Trophoblast cell (in vitro differentiated cells and primary cell): Measurements from ENCODE around the gene CCL28.

ENCODE experiments used
- DNase-seq, 2 donors: peaks; one replicate each; pipeline ENCODE4 v3.0.0-alpha.2; 2016
- H2AFZ ChIP-seq: 2 replicates; pipeline ENCODE4 v1.6.1; 2013; ENCODE audit warnings: low read length, moderate library complexity, mild to moderate bottlenecking; ENCODE audit not compliant: insufficient read depth, poor library complexity
- H2AK5ac ChIP-seq: 2 replicates; pipeline ENCODE4 v1.6.1; 2013; ENCODE audit warnings: mild to moderate bottlenecking, low read length
- H2BK120ac ChIP-seq: 2 replicates; pipeline ENCODE4 v1.6.1; 2013; ENCODE audit warnings: low read length, mild to moderate bottlenecking, moderate library complexity; ENCODE audit not compliant: insufficient read depth, poor library complexity
- H2BK12ac ChIP-seq: 2 replicates; pipeline ENCODE4 v1.6.1; 2013; ENCODE audit warnings: mild to moderate bottlenecking, low read length, moderate library complexity
- H2BK5ac ChIP-seq: 2 replicates; pipeline ENCODE4 v1.6.1; 2013; ENCODE audit warnings: low read length, low read depth, moderate library complexity, mild to moderate bottlenecking; ENCODE audit not compliant: poor library complexity
- H3K14ac ChIP-seq: 2 replicates; pipeline ENCODE4 v1.6.1; 2013; ENCODE audit warnings: mild to moderate bottlenecking, low read length
- H3K18ac ChIP-seq: 2 replicates; pipeline ENCODE4 v1.6.1; 2013; ENCODE audit warnings: mild to moderate bottlenecking, low read length
- H3K23ac ChIP-seq: 2 replicates; pipeline ENCODE4 v1.6.1; 2013; ENCODE audit warnings: low read length
- H3K27ac ChIP-seq: 2 replicates; pipeline ENCODE4 v1.5.1; 2013; ENCODE audit warnings: low read depth, mild to moderate bottlenecking, inconsistent platforms, low read length, moderate library complexity
- H3K27me3 ChIP-seq: 2 replicates; pipeline ENCODE4 v1.6.1; 2013; ENCODE audit warnings: inconsistent platforms, mild to moderate bottlenecking, low read length, moderate library complexity; ENCODE audit not compliant: insufficient read depth
- H3K36me3 ChIP-seq, 2 experiments: 1 replicate in 1 of 2; 2 replicates in 1 of 2; pipeline ENCODE4 v1.6.1; 2013; ENCODE audit warnings: low read length in 2 of 2, mild to moderate bottlenecking in 2 of 2, moderate library complexity in 1 of 2; ENCODE audit not compliant: insufficient read depth in 2 of 2, control insufficient read depth in 1 of 2
- H3K4ac ChIP-seq: 2 replicates; pipeline ENCODE4 v1.6.1; 2013; ENCODE audit warnings: low read depth, mild to moderate bottlenecking, low read length, moderate library complexity
- H3K4me1 ChIP-seq, 2 experiments: 1 replicate in 1 of 2; 2 replicates in 1 of 2; pipeline ENCODE4 v1.6.1; 2013; ENCODE audit warnings: low read length in 2 of 2, mild to moderate bottlenecking in 2 of 2, moderate library complexity in 1 of 2; ENCODE audit not compliant: insufficient read depth in 2 of 2, control insufficient read depth in 1 of 2
- H3K4me2 ChIP-seq: 2 replicates; pipeline ENCODE4 v1.6.1; 2013; ENCODE audit warnings: inconsistent platforms, mild to moderate bottlenecking, low read length, moderate library complexity
- H3K4me3 ChIP-seq: 2 replicates; pipeline ENCODE4 v1.5.1; 2013; ENCODE audit warnings: mild to moderate bottlenecking, low read depth, low read length, inconsistent platforms
- H3K79me1 ChIP-seq: one replicate; pipeline ENCODE4 v1.6.1; 2013; ENCODE audit warnings: low read length
- H3K79me2 ChIP-seq: 2 replicates; pipeline ENCODE4 v1.6.1; 2013; ENCODE audit warnings: low read length, mild to moderate bottlenecking; ENCODE audit not compliant: control insufficient read depth, insufficient read depth, poor library complexity
- H3K9ac ChIP-seq: 2 replicates; pipeline ENCODE4 v1.6.1; 2013; ENCODE audit warnings: mild to moderate bottlenecking, low read length
- H3K9me3 ChIP-seq: 2 replicates; pipeline ENCODE4 v1.6.1; 2013; ENCODE audit warnings: low read depth, mild to moderate bottlenecking, control low read depth, inconsistent platforms, low read length; ENCODE audit not compliant: insufficient read depth
- H4K12ac ChIP-seq: 2 replicates; pipeline ENCODE4 v1.6.1; 2013; ENCODE audit warnings: low read depth, mild to moderate bottlenecking, low read length, moderate library complexity
- H4K8ac ChIP-seq: 2 replicates; pipeline ENCODE4 v1.6.1; 2013; ENCODE audit warnings: low read depth, mild to moderate bottlenecking, low read length, moderate library complexity
- H4K91ac ChIP-seq: one replicate; pipeline ENCODE4 v1.6.1; 2013; ENCODE audit warnings: low read depth, mild to moderate bottlenecking, low read length, moderate library complexity
- WGBS: extraction: QIAGEN DNeasy Blood & Tissue Kit; methylation state at CpG from one replicate; pipeline ENCODE4 v1.1.7; 2013; ENCODE audit warnings: missing lambda C conversion rate; ENCODE audit not compliant: insufficient read length, insufficient coverage; ENCODE audit errors: extremely low coverage; 5-methylcytosine and 5-hydroxymethylcytosine counted together

Gene CCL28

DNA sequence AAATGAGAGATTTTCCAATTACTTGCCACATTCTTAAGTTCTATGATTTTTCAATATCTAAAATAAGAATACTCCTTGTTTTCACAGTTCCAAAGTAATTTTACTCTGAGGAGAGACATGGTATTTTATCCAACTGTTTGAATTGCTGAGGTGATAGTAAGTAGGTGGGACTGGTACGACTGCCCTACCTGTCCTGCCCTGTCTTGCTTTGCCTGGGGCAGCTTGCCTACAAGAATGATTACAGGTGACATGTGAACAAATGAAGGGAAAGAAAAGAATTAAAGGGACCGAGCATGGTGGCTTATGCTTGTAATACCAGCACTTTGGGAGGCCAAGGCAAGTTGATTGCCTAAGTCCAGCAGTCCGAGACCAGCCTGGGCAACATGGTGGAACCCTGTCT is 57.4 kb downstream of the CCL28 start:
- no peak overlapping the region for H2BK5ac ChIP-seq
- H3K9ac ChIP-seq: no peak overlapping the region
- peak overlapping the region; percentile 1 for H3K4me3 ChIP-seq
- no peaks in the 10 kb centered on the region for H3K79me2 ChIP-seq
- no peaks in the 10 kb centered on the region for H3K4me1 ChIP-seq
- peaks cover 1% of the 10 kb centered on the region for H3K9me3 ChIP-seq
- H2AFZ ChIP-seq: no peak overlapping the region
- no peak overlapping the region for H3K4me2 ChIP-seq
- no peaks in the 10 kb centered on the region for H3K36me3 ChIP-seq
- no peak overlapping the region for H4K91ac ChIP-seq
- no peak overlapping the region for H3K23ac ChIP-seq
- DNase-seq: no peak
- H3K79me1 ChIP-seq: no peaks in the 10 kb centered on the region
- H2BK120ac ChIP-seq: no peak overlapping the region
- no peak overlapping the region for H3K27ac ChIP-seq
- no peak overlapping the region for H3K18ac ChIP-seq
- no peak overlapping the region for H3K4ac ChIP-seq
- H4K8ac ChIP-seq: no peak overlapping the region
- H2BK12ac ChIP-seq: no peak overlapping the region
- no peak overlapping the region for H4K12ac ChIP-seq
- no peak overlapping the region for H3K14ac ChIP-seq
- WGBS: no CpG with 5 or more reads among the region's 3 CpGs
- no peaks in the 10 kb centered on the region for H3K27me3 ChIP-seq
- H2AK5ac ChIP-seq: no peak overlapping the region

GRCh38 chr5:43353668-43354067 is 58.5 kb downstream of the CCL28 start:
- Histone ChIP-seq H4K12ac (no peak overlapping the region), H3K4ac (no peak overlapping the region), H2AFZ (no peak overlapping the region), H3K4me2 (no peak overlapping the region), H3K27ac (no peak overlapping the region), H3K4me3 (no peak overlapping the region), H2BK5ac (no peak overlapping the region), H3K79me2 (no peaks in the 10 kb centered on the region), H2BK12ac (no peak overlapping the region), H3K14ac (no peak overlapping the region), H4K91ac (no peak overlapping the region), H3K23ac (no peak overlapping the region), H3K27me3 (no peaks in the 10 kb centered on the region), H3K9ac (no peak overlapping the region), H3K18ac (no peak overlapping the region), H3K9me3 (no peaks in the 10 kb centered on the region), H2BK120ac (no peak overlapping the region), H3K4me1 (no peaks in the 10 kb centered on the region), H3K79me1 (no peaks in the 10 kb centered on the region), H4K8ac (no peak overlapping the region), H3K36me3 (no peaks in the 10 kb centered on the region), H2AK5ac (no peak overlapping the region)
- peak in 1 of 2 donors; percentile 11 for DNase-seq
- no CpG with 5 or more reads among the region's 1 CpG for WGBS

GRCh38 chr5:43352915-43353314 is 59.3 kb downstream of the CCL28 start:
- Histone ChIP-seq H3K4me2 (no peak overlapping the region), H3K4me1 (no peaks in the 10 kb centered on the region), H3K79me1 (no peaks in the 10 kb centered on the region), H3K18ac (no peak overlapping the region), H3K79me2 (no peaks in the 10 kb centered on the region), H2BK5ac (no peak overlapping the region), H3K27ac (no peak overlapping the region), H3K9ac (no peak overlapping the region), H4K91ac (no peak overlapping the region), H3K4ac (no peak overlapping the region), H3K14ac (no peak overlapping the region), H3K9me3 (no peaks in the 10 kb centered on the region), H2BK120ac (no peak overlapping the region), H2AFZ (no peak overlapping the region), H3K23ac (no peak overlapping the region), H4K12ac (no peak overlapping the region), H3K27me3 (no peaks in the 10 kb centered on the region), H3K36me3 (no peaks in the 10 kb centered on the region), H3K4me3 (no peak overlapping the region), H2AK5ac (no peak overlapping the region), H4K8ac (no peak overlapping the region), H2BK12ac (no peak overlapping the region)
- no peak for DNase-seq
- WGBS: no CpG with 5 or more reads among the region's 2 CpGs

DNA sequence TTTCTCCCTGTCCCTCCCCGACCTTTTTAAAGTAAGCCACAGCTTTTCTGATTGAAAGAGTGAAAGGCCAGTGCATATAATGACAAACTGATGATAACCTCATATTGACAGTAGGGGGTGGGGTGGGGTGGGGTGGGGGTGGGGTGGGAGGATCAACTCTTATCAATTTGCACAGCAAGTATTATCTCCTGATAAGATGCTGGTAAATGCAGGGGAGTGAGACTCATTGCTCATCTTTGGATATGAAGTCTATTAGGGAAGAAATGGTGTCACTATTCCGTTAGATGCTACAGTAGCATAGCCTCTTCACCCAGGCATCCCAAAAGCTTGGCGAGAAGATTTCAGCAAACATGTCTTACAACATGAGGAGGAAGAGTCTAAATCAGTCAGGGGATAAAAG is 60.1 kb downstream of the CCL28 start:
- Histone ChIP-seq H3K9ac (no peak overlapping the region), H2AK5ac (no peak overlapping the region), H3K4ac (no peak overlapping the region), H3K36me3 (no peaks in the 10 kb centered on the region), H2BK120ac (no peak overlapping the region), H3K4me3 (no peak overlapping the region), H3K9me3 (no peaks in the 10 kb centered on the region), H2AFZ (no peak overlapping the region), H3K4me2 (no peak overlapping the region), H4K8ac (no peak overlapping the region), H3K27me3 (no peaks in the 10 kb centered on the region), H3K27ac (no peak overlapping the region), H3K23ac (no peak overlapping the region), H4K91ac (no peak overlapping the region), H2BK5ac (no peak overlapping the region), H3K4me1 (no peaks in the 10 kb centered on the region), H3K14ac (no peak overlapping the region), H4K12ac (no peak overlapping the region), H3K18ac (no peak overlapping the region), H3K79me2 (no peaks in the 10 kb centered on the region), H3K79me1 (no peaks in the 10 kb centered on the region), H2BK12ac (no peak overlapping the region)
- WGBS: no CpG with 5 or more reads among the region's 3 CpGs
- no peak for DNase-seq
